DOHH2 (cell line): Measurements from ENCODE around the gene STYK1.
"Not testable (repeated sequence)": the region's sequence is repeated elsewhere in the genome, so short reads cannot be mapped to it uniquely, and the experiment has no call there.

ENCODE experiments used
- H3F3A ChIP-seq: fragments of 200-600 bp; sonication (generic), shearing (Covaris generic); 2 replicates; pipeline ENCODE4 v1.6.0; 2016; ENCODE audit warnings: antibody characterized with exemption, mild to moderate bottlenecking; ENCODE audit not compliant: control insufficient read depth, insufficient read depth
- H3K27ac ChIP-seq: fragments of 200-600 bp; sonication (generic); 2 replicates; pipeline ENCODE4 v1.5.1; 2014; ENCODE audit warnings: low read depth, mild to moderate bottlenecking, low read length, moderate library complexity
- H3K27me3 ChIP-seq: fragments of 200-600 bp; sonication (generic); 2 replicates; pipeline ENCODE4 v1.6.1; 2014; ENCODE audit warnings: mild to moderate bottlenecking, low read length, mixed read lengths; ENCODE audit not compliant: control insufficient read depth
- H3K36me3 ChIP-seq: fragments of 200-600 bp; sonication (generic); 2 replicates; pipeline ENCODE4 v1.6.1; 2014; ENCODE audit warnings: mild to moderate bottlenecking, low read length, moderate library complexity, mixed read lengths; ENCODE audit not compliant: control insufficient read depth
- H3K4me1 ChIP-seq: fragments of 200-600 bp; sonication (generic); 2 replicates; pipeline ENCODE4 v1.6.1; 2014; ENCODE audit warnings: mild to moderate bottlenecking, low read length, mixed read lengths; ENCODE audit not compliant: control insufficient read depth
- H3K4me2 ChIP-seq: fragments of 200-600 bp; sonication (generic); 2 replicates; pipeline ENCODE4 v1.6.0; 2014; ENCODE audit warnings: mild to moderate bottlenecking, low read length, moderate library complexity
- H3K4me3 ChIP-seq: fragments of 200-600 bp; sonication (generic); 2 replicates; pipeline ENCODE4 v1.5.1; 2014; ENCODE audit warnings: mild to moderate bottlenecking, low read length, mixed read lengths
- H3K79me2 ChIP-seq: fragments of 200-600 bp; sonication (generic); 2 replicates; pipeline ENCODE4 v1.6.1; 2014; ENCODE audit warnings: mild to moderate bottlenecking, low read length, mixed read lengths; ENCODE audit not compliant: control insufficient read depth
- H3K9me2 ChIP-seq: fragments of 200-600 bp; sonication (generic); replicated peaks from 2 replicates; pipeline ENCODE4 v1.6.1; 2014; ENCODE audit warnings: mild to moderate bottlenecking, low read length, mixed read lengths; ENCODE audit not compliant: control insufficient read depth
- H3K9me3 ChIP-seq: fragments of 200-600 bp; sonication (generic); 2 replicates; pipeline ENCODE4 v1.6.1; 2014; ENCODE audit warnings: antibody characterized with exemption, low read length, mixed read lengths; ENCODE audit not compliant: control insufficient read depth, insufficient read depth
- H4K20me1 ChIP-seq: fragments of 200-600 bp; sonication (generic); 2 replicates; pipeline ENCODE4 v1.6.0; 2014; ENCODE audit warnings: low read depth, mild to moderate bottlenecking, antibody characterized with exemption, low read length, moderate library complexity; ENCODE audit not compliant: control insufficient read depth, insufficient read depth
- CTCF ChIP-seq: fragments of 200-600 bp; sonication (generic); IDR thresholded peaks from one replicate; pipeline ENCODE4 v1.5.1; 2014; ENCODE audit warnings: antibody characterized with exemption, mild to moderate bottlenecking, low read depth, low read length; ENCODE audit not compliant: poor library complexity, severe bottlenecking
- EZH2phosphoT487 ChIP-seq: fragments of 200-600 bp; sonication (generic); IDR thresholded peaks from 2 replicates; pipeline ENCODE4 v1.6.1; 2017; ENCODE audit warnings: borderline replicate concordance, mild to moderate bottlenecking, antibody characterized with exemption, low read length, moderate library complexity, mixed read lengths

STYK1 gene

GRCh38 chr12:10595881-10596280 lies 78.0 kb downstream of the STYK1 start:
- no peaks in the 10 kb centered on the region for H3K9me2 ChIP-seq
- H3K4me2 ChIP-seq, result no peak overlapping the region
- no peak overlapping the region for H3K27ac ChIP-seq
- no peaks in the 10 kb centered on the region for H3K79me2 ChIP-seq
- no peak for TF ChIP-seq EZH2phosphoT487
- TF ChIP-seq CTCF, result no peak
- H3K4me3 ChIP-seq, result no peak overlapping the region
- H3F3A ChIP-seq, result no peaks in the 10 kb centered on the region; the same call in 1 of the 2 replicates
- H3K9me3 ChIP-seq, result no peaks in the 10 kb centered on the region
- peaks cover 17% of the 10 kb centered on the region for H3K36me3 ChIP-seq
- no peaks in the 10 kb centered on the region for H4K20me1 ChIP-seq
- no peaks in the 10 kb centered on the region for H3K4me1 ChIP-seq
- no peaks in the 10 kb centered on the region for H3K27me3 ChIP-seq

GRCh38 chr12:10590966-10591365 lies 82.9 kb downstream of the STYK1 start:
- Histone ChIP-seq H3K36me3 (peaks cover 8% of the 10 kb centered on the region; the same call in 1 of the 2 replicates), H3K4me1 (no peaks in the 10 kb centered on the region), H4K20me1 (no peaks in the 10 kb centered on the region), H3K9me2 (no peaks in the 10 kb centered on the region), H3K9me3 (no peaks in the 10 kb centered on the region), H3K27ac (no peak overlapping the region), H3K79me2 (no peaks in the 10 kb centered on the region), H3F3A (no peaks in the 10 kb centered on the region), H3K27me3 (no peaks in the 10 kb centered on the region), H3K4me3 (no peak overlapping the region), H3K4me2 (no peak overlapping the region)
- TF ChIP-seq CTCF, result no peak
- TF ChIP-seq EZH2phosphoT487, result no peak

GRCh38 chr12:10584415-10584814 lies 89.4 kb downstream of the STYK1 start:
- Histone ChIP-seq H4K20me1 (no peaks in the 10 kb centered on the region), H3K36me3 (no peaks in the 10 kb centered on the region; the same call in 1 of the 2 replicates), H3F3A (no peaks in the 10 kb centered on the region), H3K9me3 (0 out of 2 replicates have a peak, but pooled peaks cover 3% of the 10 kb centered on the region), H3K4me1 (no peaks in the 10 kb centered on the region), H3K9me2 (no peaks in the 10 kb centered on the region), H3K27me3 (no peaks in the 10 kb centered on the region), H3K27ac (no peak overlapping the region), H3K79me2 (no peaks in the 10 kb centered on the region), H3K4me2 (no peak overlapping the region), H3K4me3 (no peak overlapping the region)
- TF ChIP-seq CTCF (no peak), EZH2phosphoT487 (no peak)

- H3K4me2 ChIP-seq, result no peak overlapping the region
- H3K27ac ChIP-seq, result no peak overlapping the region
- H3K36me3 ChIP-seq, result no peaks in the 10 kb centered on the region
- H3F3A ChIP-seq, result no peaks in the 10 kb centered on the region
- no peaks in the 10 kb centered on the region for H3K27me3 ChIP-seq
- no peaks in the 10 kb centered on the region for H4K20me1 ChIP-seq
- H3K4me1 ChIP-seq, result no peaks in the 10 kb centered on the region
- TF ChIP-seq EZH2phosphoT487, result no peak
- TF ChIP-seq CTCF, result no peak
- no peak overlapping the region for H3K4me3 ChIP-seq
- H3K9me2 ChIP-seq, result no peaks in the 10 kb centered on the region
- 0 out of 2 replicates have a peak, but pooled peaks cover 3% of the 10 kb centered on the region for H3K9me3 ChIP-seq
- H3K79me2 ChIP-seq, result no peaks in the 10 kb centered on the region
Measured at GRCh38 chr12:10582704-10583103, 91.1 kb downstream of the STYK1 start.

- H3K9me2 ChIP-seq, H4K20me1 ChIP-seq, H3K4me1 ChIP-seq, H3K4me3 ChIP-seq, H3K36me3 ChIP-seq, H3K27ac ChIP-seq, H3K4me2 ChIP-seq, H3K27me3 ChIP-seq, H3K9me3 ChIP-seq, H3F3A ChIP-seq, H3K79me2 ChIP-seq: not testable (repeated sequence)
Measured at GRCh38 chr12:10582133-10582532, 91.7 kb downstream of the STYK1 start.
